Activated CD8-positive, alpha-beta memory T cell treated with anti-CD3 and anti-CD28 coated beads, Interleukin-2, amount 50 U/mL, for 1 hour (primary cell): ENCODE data around the gene OCA2.

ENCODE experiments used
- DNase-seq: peaks from one replicate; pipeline ENCODE4 v3.0.0-alpha.2; 2020; ENCODE audit errors: extremely low read depth

The OCA2 gene

GRCh38 chr15:28079313-28079969, 19.7 kb downstream of the OCA2 start:
- DNase-seq, result no peak

GRCh38 chr15:28078191-28078719, 20.9 kb downstream of the OCA2 start:
- no peak for DNase-seq

- no peak for DNase-seq
Measured at GRCh38 chr15:28075573-28075972, 23.5 kb downstream of the OCA2 start.

- DNase-seq, result no peak
Measured at GRCh38 chr15:28068930-28069329, 30.2 kb downstream of the OCA2 start.

GRCh38 chr15:28066231-28066630, 32.9 kb downstream of the OCA2 start:
- no peak for DNase-seq

GRCh38 chr15:28060005-28060404, 39.1 kb downstream of the OCA2 start:
- DNase-seq, result no peak

GRCh38 chr15:28058082-28058481, 41.0 kb downstream of the OCA2 start:
- no peak for DNase-seq

- DNase-seq, result no peak
Measured at GRCh38 chr15:28051955-28052633, 47.0 kb downstream of the OCA2 start.

GRCh38 chr15:28049581-28049980, 49.5 kb downstream of the OCA2 start:
- DNase-seq, result no peak

GRCh38 chr15:28047277-28047676, 51.8 kb downstream of the OCA2 start:
- DNase-seq, result no peak

- DNase-seq, result no peak
Measured at GRCh38 chr15:28044121-28044672, 54.9 kb downstream of the OCA2 start.

GRCh38 chr15:28043691-28044091, 55.4 kb downstream of the OCA2 start:
- no peak for DNase-seq

- no peak for DNase-seq
Measured at GRCh38 chr15:28037969-28038590, 61.0 kb downstream of the OCA2 start.

GRCh38 chr15:28033443-28033842, 65.7 kb downstream of the OCA2 start:
- DNase-seq, result no peak

- no peak for DNase-seq
Measured at GRCh38 chr15:28030801-28031200, 68.3 kb downstream of the OCA2 start.

GRCh38 chr15:28027714-28028076, 71.4 kb downstream of the OCA2 start:
- DNase-seq, result no peak

GRCh38 chr15:28026764-28027713, 72.1 kb downstream of the OCA2 start:
- no peak for DNase-seq

GRCh38 chr15:28026221-28026620, 72.9 kb downstream of the OCA2 start:
- no peak for DNase-seq

- no peak for DNase-seq
Measured at GRCh38 chr15:28025413-28025812, 73.7 kb downstream of the OCA2 start.

GRCh38 chr15:28024889-28025250, 74.2 kb downstream of the OCA2 start:
- DNase-seq, result no peak
